RWPE2 (cell line): ENCODE measurements around the gene APP.

ENCODE experiments used
- ATAC-seq: fragments of 200-7000 bp; cut with Tn5 transposase; 3 replicates; pipeline ENCODE4 v1.9.1; 2021; ENCODE audit warnings: low read depth
- DNase-seq: peaks from one replicate; pipeline ENCODE4 v3.0.0-alpha.2; 2020; ENCODE audit warnings: low spot score
- H3K27ac ChIP-seq: fragments of 450-650 bp; 2 replicates; pipeline ENCODE4 v1.5.1; 2017; ENCODE audit warnings: mild to moderate bottlenecking; ENCODE audit not compliant: poor library complexity, severe bottlenecking
- H3K27me3 ChIP-seq: fragments of 250-450 bp; sonication (Bioruptor Pico); 2 replicates; pipeline ENCODE4 v1.5.1; 2021; ENCODE audit warnings: mild to moderate bottlenecking, moderate library complexity; ENCODE audit not compliant: insufficient read depth, poor library complexity, severe bottlenecking
- H3K36me3 ChIP-seq: fragments of 250-450 bp; sonication (Bioruptor Pico); 2 replicates; pipeline ENCODE4 v1.5.1; 2020; ENCODE audit warnings: low read depth, mild to moderate bottlenecking, moderate library complexity
- H3K4me1 ChIP-seq: fragments of 250-450 bp; sonication (Bioruptor Pico); 2 replicates; pipeline ENCODE4 v1.5.1; 2021; ENCODE audit warnings: mild to moderate bottlenecking, moderate library complexity; ENCODE audit not compliant: insufficient read depth, poor library complexity, severe bottlenecking
- H3K4me3 ChIP-seq: fragments of 250-450 bp; sonication (Bioruptor Pico); 2 replicates; pipeline ENCODE4 v1.5.1; 2021; ENCODE audit warnings: mild to moderate bottlenecking, moderate library complexity; ENCODE audit not compliant: severe bottlenecking
- H3K9me3 ChIP-seq: fragments of 250-450 bp; sonication (Bioruptor Pico); 2 replicates; pipeline ENCODE4 v1.5.1; 2021; ENCODE audit warnings: mild to moderate bottlenecking, moderate library complexity; ENCODE audit not compliant: severe bottlenecking
- CTCF ChIP-seq: fragments of 450-650 bp; IDR thresholded peaks from one replicate; pipeline ENCODE4 v1.5.1; 2017; ENCODE audit warnings: mild to moderate bottlenecking, moderate library complexity; ENCODE audit not compliant: poor library complexity, severe bottlenecking

Gene APP

GRCh38 chr21:26116456-26117011, 54.0 kb downstream of the APP start:
- no peak overlapping the region for H3K27ac ChIP-seq
- H3K4me1 ChIP-seq = peaks cover 20% of the 10 kb centered on the region
- no peaks in the 10 kb centered on the region for H3K9me3 ChIP-seq
- no peak for TF ChIP-seq CTCF
- ATAC-seq (0 out of 3 replicates have a peak, but pooled peaks have one; percentile 32), DNase-seq (no peak)
- H3K36me3 ChIP-seq = peaks cover 22% of the 10 kb centered on the region
- H3K4me3 ChIP-seq = no peak overlapping the region
- no peaks in the 10 kb centered on the region for H3K27me3 ChIP-seq

- ATAC-seq = no peak
- no peak for DNase-seq
- H3K4me3 ChIP-seq = no peak overlapping the region
- H3K4me1 ChIP-seq = peaks cover 17% of the 10 kb centered on the region
- no peak overlapping the region for H3K27ac ChIP-seq
- H3K9me3 ChIP-seq = no peaks in the 10 kb centered on the region
- H3K27me3 ChIP-seq = no peaks in the 10 kb centered on the region
- peaks cover 28% of the 10 kb centered on the region for H3K36me3 ChIP-seq
- TF ChIP-seq CTCF = no peak
Observed at GRCh38 chr21:26115899-26116298, 54.7 kb downstream of the APP start.

- Histone ChIP-seq H3K4me1 (peaks cover 11% of the 10 kb centered on the region), H3K9me3 (no peaks in the 10 kb centered on the region), H3K27me3 (no peaks in the 10 kb centered on the region), H3K36me3 (peaks cover 34% of the 10 kb centered on the region), H3K27ac (no peak overlapping the region), H3K4me3 (no peak overlapping the region)
- ATAC-seq = no peak; the same call in 2 of the 3 replicates
- TF ChIP-seq CTCF = no peak
- DNase-seq = no peak
Observed at GRCh38 chr21:26115305-26115704, 55.3 kb downstream of the APP start.

GRCh38 chr21:26112975-26113374, 57.6 kb downstream of the APP start:
- DNase-seq = no peak

More at GRCh38 chr21:26112975-26113374, 57.6 kb downstream of the APP start:
- Histone ChIP-seq H3K27ac (no peak overlapping the region), H3K36me3 (peaks cover 42% of the 10 kb centered on the region), H3K4me1 (peaks cover 11% of the 10 kb centered on the region), H3K4me3 (no peak overlapping the region), H3K9me3 (no peaks in the 10 kb centered on the region), H3K27me3 (no peaks in the 10 kb centered on the region)
- no peak for ATAC-seq
- TF ChIP-seq CTCF = no peak
